ENCODE measurements around the gene ITPR1.

The ITPR1 gene

DNA sequence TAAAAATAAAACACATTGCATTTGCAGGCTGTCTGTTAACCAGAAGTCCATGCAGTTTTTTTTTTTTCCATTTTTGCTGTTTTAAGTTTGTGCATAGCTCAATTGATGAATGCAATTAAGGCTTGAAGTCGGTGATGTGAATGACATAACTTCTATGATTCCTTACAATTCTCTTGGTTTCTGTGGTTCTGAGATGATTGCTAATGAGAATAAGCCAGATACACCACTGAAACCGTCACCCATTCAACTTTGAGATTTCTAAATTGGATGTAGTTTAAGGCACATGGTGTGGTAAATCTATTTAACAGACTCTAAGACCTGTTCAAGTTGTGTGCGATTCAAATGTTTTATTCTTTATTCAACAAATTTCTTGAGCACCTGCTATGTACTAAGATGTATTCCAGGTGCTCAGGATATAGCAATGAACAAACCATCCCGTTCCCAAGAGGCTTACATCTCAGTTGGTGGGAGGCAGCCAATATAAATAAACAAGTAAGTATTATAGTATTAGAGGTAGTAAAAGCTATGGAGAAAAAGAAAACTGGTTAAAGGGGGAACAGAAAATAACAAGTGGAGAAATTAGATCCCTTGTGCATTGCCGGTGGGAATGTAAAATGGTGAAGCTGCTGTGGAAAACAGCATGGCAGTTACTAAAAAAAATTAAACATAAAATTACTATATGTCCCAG, 4.0 kb downstream of the ITPR1 start:
- DNase-seq (ENCODE audit: low spot score): no peak
- TF ChIP-seq, protein P1, sequence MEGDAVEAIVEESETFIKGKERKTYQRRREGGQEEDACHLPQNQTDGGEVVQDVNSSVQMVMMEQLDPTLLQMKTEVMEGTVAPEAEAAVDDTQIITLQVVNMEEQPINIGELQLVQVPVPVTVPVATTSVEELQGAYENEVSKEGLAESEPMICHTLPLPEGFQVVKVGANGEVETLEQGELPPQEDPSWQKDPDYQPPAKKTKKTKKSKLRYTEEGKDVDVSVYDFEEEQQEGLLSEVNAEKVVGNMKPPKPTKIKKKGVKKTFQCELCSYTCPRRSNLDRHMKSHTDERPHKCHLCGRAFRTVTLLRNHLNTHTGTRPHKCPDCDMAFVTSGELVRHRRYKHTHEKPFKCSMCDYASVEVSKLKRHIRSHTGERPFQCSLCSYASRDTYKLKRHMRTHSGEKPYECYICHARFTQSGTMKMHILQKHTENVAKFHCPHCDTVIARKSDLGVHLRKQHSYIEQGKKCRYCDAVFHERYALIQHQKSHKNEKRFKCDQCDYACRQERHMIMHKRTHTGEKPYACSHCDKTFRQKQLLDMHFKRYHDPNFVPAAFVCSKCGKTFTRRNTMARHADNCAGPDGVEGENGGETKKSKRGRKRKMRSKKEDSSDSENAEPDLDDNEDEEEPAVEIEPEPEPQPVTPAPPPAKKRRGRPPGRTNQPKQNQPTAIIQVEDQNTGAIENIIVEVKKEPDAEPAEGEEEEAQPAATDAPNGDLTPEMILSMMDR (IDR thresholded peaks at IDR 0.05): no peak

DNA sequence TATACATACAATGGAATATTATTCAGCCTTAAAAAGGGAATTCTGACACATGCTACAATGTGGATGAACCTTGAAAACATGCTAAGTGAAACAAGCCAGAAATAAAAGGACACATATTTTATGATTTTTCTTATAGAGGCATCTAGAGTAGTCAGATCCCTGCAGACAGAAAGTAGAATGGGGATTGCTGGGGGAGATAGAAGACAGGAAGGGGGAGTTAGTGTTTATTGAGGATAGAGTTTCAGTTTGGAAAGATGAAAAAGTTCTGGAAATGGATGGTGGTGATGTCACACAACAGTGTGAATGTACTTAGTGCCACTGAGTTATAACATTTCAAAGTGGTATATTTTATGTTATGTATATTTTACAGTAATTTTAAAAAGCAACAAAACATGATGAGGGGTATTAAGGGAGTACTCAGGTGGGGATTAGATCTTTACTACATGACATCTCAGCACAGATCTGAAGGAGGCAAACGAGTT, 4.7 kb downstream of the ITPR1 start:
- Histone ChIP-seq H3K4me3 (no peak overlapping the region), H3K27ac (no peak overlapping the region)
- TF ChIP-seq, protein P1 (IDR thresholded peaks at IDR 0.05): no peak
- no peak for DNase-seq (ENCODE audit: low spot score)

More for the DNA sequence above, 4.0 kb downstream of the ITPR1 start:
- Histone ChIP-seq H3K4me3 (peak overlapping the region; percentile 95), H3K27ac (no peak overlapping the region)

DNA sequence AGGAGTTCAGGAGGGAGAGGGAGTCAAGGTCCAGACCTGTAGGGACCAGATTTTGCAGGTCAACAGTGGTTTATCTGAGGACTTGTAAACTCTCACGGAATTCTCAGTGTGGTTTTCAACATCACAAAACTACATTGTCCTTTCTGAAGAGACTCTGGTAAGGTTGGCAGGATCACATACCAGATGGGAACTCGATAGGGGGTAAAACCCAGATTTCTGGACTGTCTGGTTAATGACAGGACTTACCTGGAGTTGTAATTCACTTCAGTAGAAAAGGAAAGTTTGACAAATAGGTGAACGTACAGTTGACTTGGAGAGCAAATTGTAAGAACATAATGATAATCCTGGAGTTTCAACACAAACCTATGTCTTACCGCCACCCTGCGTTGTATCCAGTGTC, 5.3 kb downstream of the ITPR1 start:
- no peak for DNase-seq (ENCODE audit: low spot score)
- Histone ChIP-seq H3K4me3 (no peak overlapping the region), H3K27ac (peak overlapping the region in 1 of 2 donors; percentile 8)
- TF ChIP-seq, protein P1 (IDR thresholded peaks at IDR 0.05): no peak

DNA sequence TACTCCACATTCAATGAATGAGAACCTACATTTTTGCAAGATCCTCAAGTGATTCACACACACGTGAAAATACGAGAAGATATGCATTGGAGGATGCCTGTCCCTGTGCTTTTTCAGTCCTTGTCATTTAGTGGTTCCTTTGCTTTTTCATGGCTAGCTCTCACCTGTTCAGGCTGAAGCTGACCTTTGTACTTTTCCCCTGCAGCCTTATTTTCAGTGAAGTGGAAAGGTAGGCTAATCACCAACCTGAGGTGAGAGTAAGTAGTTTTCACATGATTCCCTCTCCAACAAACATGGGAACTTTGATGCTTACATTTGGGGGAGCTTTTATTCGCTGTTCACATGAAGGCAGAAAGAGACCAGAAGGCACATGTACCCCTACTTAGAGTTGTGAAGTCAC, 8.3 kb downstream of the ITPR1 start:
- Histone ChIP-seq H3K27ac (no peak overlapping the region), H3K4me3 (no peak overlapping the region)
- TF ChIP-seq, protein P1 (IDR thresholded peaks at IDR 0.05): no peak
- DNase-seq (ENCODE audit: low spot score): no peak

DNA sequence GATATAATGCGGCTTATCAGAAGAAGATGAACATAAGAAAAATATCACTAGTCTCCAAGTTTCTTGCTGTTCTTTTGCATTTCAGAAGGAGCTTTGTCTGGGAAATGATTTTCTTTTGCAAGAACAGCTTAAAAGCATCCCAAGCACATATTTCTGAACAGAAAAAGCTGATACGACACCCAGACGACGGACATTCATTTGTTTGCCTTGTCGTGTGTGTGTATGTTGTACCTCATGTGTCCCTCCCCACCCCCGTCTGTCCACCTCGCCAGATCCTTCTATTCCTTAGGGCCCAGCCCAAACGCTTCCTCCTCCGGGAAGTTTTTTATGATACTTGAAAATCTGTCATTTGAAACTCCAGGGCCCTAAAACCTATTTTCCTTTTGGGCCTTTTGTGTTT, 8.8 kb downstream of the ITPR1 start:
- DNase-seq (ENCODE audit: low spot score): no peak
- TF ChIP-seq, protein P1 (IDR thresholded peaks at IDR 0.05): no peak
- Histone ChIP-seq H3K27ac (no peak overlapping the region), H3K4me3 (no peak overlapping the region)

DNA sequence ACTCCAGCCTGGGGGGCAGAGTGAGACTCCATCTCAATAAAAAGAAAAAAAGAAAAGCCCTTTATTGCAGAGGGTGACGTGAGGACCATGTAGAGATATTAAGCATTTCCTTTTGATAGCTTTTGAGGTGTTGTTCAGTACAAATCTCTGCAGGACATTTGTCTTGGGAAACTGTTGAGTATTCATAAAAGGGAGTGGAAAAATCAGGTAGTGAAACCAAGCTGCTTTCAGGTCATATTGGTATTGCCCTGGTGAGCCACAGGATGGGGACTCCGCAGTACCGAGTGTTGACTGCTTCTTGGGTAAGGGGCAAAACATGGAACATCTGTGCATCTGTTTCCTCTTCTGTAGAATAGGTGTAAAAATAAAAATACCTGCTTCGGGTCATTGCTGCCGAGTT, 9.9 kb downstream of the ITPR1 start:
- TF ChIP-seq, protein P1 (IDR thresholded peaks at IDR 0.05): no peak
- Histone ChIP-seq H3K27ac (peak overlapping the region; percentile 90), H3K4me3 (no peak overlapping the region)
- DNase-seq (ENCODE audit: low spot score): no peak
